Measurements from ENCODE around the gene ATP1B1.
A peak's percentile ranks its signal among the peaks of the same experiment; 100 is the strongest.

ATP1B1 gene

GRCh38 chr1:169060919-169061639, 45.4 kb upstream of the ATP1B1 start:
- DNase-seq: peak; percentile 36
- Histone ChIP-seq H3K9ac (ENCODE audit: low read length) (no peak overlapping the region), H2AFZ (ENCODE audit: low read length) (peak overlapping the region; percentile 40)

GRCh38 chr1:169062152-169062551, 44.3 kb upstream of the ATP1B1 start:
- Histone ChIP-seq H3K4me3 (ENCODE audit: low read length) (no peak overlapping the region), H3K9me3 (replicated peaks; ENCODE audit: insufficient read depth, low read length) (no peaks in the 10 kb centered on the region), H4K20me1 (ENCODE audit: insufficient read depth, low read length) (no peaks in the 10 kb centered on the region), H3K27me3 (replicated peaks; ENCODE audit: insufficient read depth, low read length) (no peaks in the 10 kb centered on the region), H3K36me3 (replicated peaks; ENCODE audit: insufficient read depth, low read length) (no peaks in the 10 kb centered on the region), H3F3A (ENCODE audit: insufficient read depth, low read length) (no peaks in the 10 kb centered on the region), H3K9me2 (replicated peaks; ENCODE audit: insufficient read depth, low read length) (no peaks in the 10 kb centered on the region), H3K4me2 (ENCODE audit: low read depth, low read length) (no peak overlapping the region), H3K79me2 (ENCODE audit: low read length) (no peaks in the 10 kb centered on the region), H3K27ac (ENCODE audit: low read length) (no peak overlapping the region), H3K4me1 (ENCODE audit: low read length) (no peaks in the 10 kb centered on the region), H2AFZ (ENCODE audit: low read length) (no peak overlapping the region), H3K9ac (ENCODE audit: low read length) (no peak overlapping the region)
- no peak for DNase-seq
- no peak for TF ChIP-seq EZH2 (optimal IDR thresholded peaks at IDR 0.05; ENCODE audit: low read depth, low read length)
- no peak for TF ChIP-seq CTCF (IDR thresholded peaks at IDR 0.05; ENCODE audit: low read length)

More at GRCh38 chr1:169060919-169061639, 45.4 kb upstream of the ATP1B1 start:
- no peak for TF ChIP-seq EZH2 (optimal IDR thresholded peaks at IDR 0.05; ENCODE audit: low read depth, low read length)
- TF ChIP-seq EZH2phosphoT487 (IDR thresholded peaks at IDR 0.05; ENCODE audit: low read length): no peak
- TF ChIP-seq CTCF (IDR thresholded peaks at IDR 0.05; ENCODE audit: low read length): no peak
- Histone ChIP-seq H3K9me2 (replicated peaks; ENCODE audit: insufficient read depth, low read length) (no peaks in the 10 kb centered on the region), H3F3A (ENCODE audit: insufficient read depth, low read length) (no peaks in the 10 kb centered on the region), H4K20me1 (ENCODE audit: insufficient read depth, low read length) (no peaks in the 10 kb centered on the region), H3K36me3 (replicated peaks; ENCODE audit: insufficient read depth, low read length) (no peaks in the 10 kb centered on the region), H3K4me3 (ENCODE audit: low read length) (no peak overlapping the region), H3K27me3 (replicated peaks; ENCODE audit: insufficient read depth, low read length) (no peaks in the 10 kb centered on the region), H3K4me2 (ENCODE audit: low read depth, low read length) (no peak overlapping the region), H3K79me2 (ENCODE audit: low read length) (no peaks in the 10 kb centered on the region), H3K27ac (ENCODE audit: low read length) (no peak overlapping the region), H3K9me3 (replicated peaks; ENCODE audit: insufficient read depth, low read length) (no peaks in the 10 kb centered on the region), H3K4me1 (ENCODE audit: low read length) (no peaks in the 10 kb centered on the region)

GRCh38 chr1:169064103-169064502, 42.4 kb upstream of the ATP1B1 start:
- H3K36me3 ChIP-seq (replicated peaks; ENCODE audit: insufficient read depth, low read length): no peaks in the 10 kb centered on the region
- H3K9me3 ChIP-seq (replicated peaks; ENCODE audit: insufficient read depth, low read length): no peaks in the 10 kb centered on the region
- no peak for DNase-seq
- no peak overlapping the region for H3K27ac ChIP-seq (ENCODE audit: low read length)
- no peak overlapping the region for H2AFZ ChIP-seq (ENCODE audit: low read length)
- H4K20me1 ChIP-seq (ENCODE audit: insufficient read depth, low read length): no peaks in the 10 kb centered on the region
- no peak overlapping the region for H3K4me3 ChIP-seq (ENCODE audit: low read length)
- H3K9ac ChIP-seq (ENCODE audit: low read length): no peak overlapping the region
- TF ChIP-seq CTCF (IDR thresholded peaks at IDR 0.05; ENCODE audit: low read length) (no peak), EZH2 (optimal IDR thresholded peaks at IDR 0.05; ENCODE audit: low read depth, low read length) (no peak), EZH2phosphoT487 (IDR thresholded peaks at IDR 0.05; ENCODE audit: low read length) (no peak)
- H3K4me2 ChIP-seq (ENCODE audit: low read depth, low read length): no peak overlapping the region
- no peaks in the 10 kb centered on the region for H3K4me1 ChIP-seq (ENCODE audit: low read length)
- no peaks in the 10 kb centered on the region for H3K9me2 ChIP-seq (replicated peaks; ENCODE audit: insufficient read depth, low read length)
- no peaks in the 10 kb centered on the region for H3K27me3 ChIP-seq (replicated peaks; ENCODE audit: insufficient read depth, low read length)
- H3F3A ChIP-seq (ENCODE audit: insufficient read depth, low read length): no peaks in the 10 kb centered on the region
- no peaks in the 10 kb centered on the region for H3K79me2 ChIP-seq (ENCODE audit: low read length)

Data from MM.1S (cell line).